Stimulated activated CD8-positive, alpha-beta memory T cell treated with anti-CD3 and anti-CD28 coated beads, Interleukin-4, amount 100 ng/mL, for 1 hour (primary cell): ENCODE results near the gene ZIC5.

Experiments
- DNase-seq, 2 donors: peaks; one replicate each; pipeline ENCODE4 v3.0.0-alpha.2; 2020; ENCODE audit warnings: low read depth in 2 of 2, low spot score in 1 of 2

Gene ZIC5

DNA sequence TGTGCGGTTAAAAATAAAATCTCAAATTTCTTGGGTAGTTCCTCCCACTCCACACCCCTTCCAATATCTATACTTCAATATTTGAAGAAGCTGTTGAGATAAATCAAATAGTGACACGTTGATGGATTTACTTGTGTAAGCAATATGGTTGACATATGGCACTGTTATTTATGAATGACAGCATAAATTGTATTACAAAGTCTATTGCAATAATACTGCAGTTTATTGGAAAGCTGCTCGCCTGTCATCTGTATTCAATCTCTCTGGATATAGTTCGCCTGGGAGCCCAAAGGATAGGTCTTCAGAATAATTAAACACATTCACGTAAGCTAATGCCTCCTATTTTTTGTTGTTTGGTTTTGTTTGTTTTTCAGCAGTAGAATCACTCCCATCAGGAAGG, 5.0 kb upstream of the ZIC5 start:
- DNase-seq = no peak

- DNase-seq = no peak
Measured at GRCh38 chr13:99975626-99976025, 4.1 kb upstream of the ZIC5 start.

DNA sequence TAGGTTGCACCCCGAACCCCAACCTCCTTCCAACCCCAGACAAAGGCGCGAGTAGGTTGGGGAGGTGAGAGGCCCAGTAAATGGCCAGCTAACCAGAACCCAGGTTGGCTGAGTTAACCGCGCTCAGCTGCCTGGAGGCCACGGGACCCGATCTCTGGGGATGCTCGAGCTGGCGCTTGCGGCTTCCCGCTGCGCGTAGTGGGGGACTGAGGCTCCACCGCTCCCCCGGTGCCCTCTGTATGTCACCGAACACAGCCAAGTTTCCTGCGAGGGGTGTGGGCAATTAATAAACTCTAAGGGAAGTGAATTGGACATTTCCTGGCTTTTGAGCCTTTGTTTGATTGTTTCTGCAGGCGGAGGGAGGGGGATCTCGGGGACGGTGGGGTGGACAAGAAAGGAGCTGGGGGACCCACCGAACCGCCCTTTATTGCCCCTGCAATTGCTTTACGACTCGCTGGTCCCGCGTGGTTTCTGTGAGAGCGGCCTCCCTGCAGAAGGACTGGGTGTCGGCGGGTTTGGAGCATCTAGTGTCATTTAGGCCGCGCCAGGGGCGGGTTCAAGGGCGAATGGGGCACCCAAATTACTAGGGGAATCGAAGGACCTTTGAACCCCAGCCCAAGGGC, 3.5 kb upstream of the ZIC5 start:
- no peak for DNase-seq

- no peak for DNase-seq
Measured at GRCh38 chr13:99974296-99974938, 2.9 kb upstream of the ZIC5 start.

DNA sequence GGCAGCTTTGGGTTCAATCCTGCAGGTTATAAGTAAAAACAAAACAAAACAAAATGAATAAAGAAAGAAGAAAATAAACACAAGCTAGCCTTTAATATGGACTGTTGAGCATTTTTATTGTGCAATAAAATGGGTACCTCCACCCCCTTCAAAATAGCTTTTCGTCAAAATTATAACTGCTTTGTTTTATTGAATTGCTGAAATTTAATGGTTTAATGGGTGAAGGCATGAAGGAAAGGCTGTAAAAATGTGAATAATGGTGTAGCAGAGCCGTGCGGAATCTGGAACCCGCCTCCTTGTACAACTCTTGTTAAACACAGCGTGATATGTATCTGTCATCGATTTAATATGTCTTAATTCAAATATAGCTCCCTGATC, 2.2 kb upstream of the ZIC5 start:
- DNase-seq = no peak

DNA sequence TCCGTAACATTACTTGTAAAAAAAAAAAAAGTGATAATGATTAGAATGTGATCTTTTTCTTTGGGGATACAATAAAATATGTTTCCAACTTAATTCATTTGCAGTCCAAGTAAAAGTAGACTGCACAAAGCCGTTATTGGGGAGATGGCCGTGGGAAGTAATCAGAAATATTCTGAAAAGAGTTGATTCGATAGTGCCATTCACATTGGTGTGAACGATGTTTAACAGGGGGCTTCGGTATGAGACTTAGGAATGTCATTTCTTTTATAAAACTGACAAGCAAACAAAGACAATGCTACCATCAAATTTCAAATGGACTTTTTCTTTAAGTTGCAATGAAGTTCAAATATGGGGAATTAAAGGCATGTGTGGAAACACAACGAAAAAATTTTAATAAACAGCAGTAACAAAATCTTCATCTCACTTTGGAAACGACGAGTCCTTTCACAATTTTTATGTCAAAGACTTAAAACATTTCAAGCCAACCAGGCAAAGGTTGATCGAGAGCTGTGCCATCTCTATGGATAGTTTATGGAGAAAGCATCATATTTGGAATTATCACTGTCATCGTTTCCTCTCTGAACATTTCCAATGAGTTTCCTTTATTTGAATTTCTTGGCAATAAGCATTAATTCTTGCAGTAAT, 1.7 kb upstream of the ZIC5 start:
- no peak for DNase-seq

DNA sequence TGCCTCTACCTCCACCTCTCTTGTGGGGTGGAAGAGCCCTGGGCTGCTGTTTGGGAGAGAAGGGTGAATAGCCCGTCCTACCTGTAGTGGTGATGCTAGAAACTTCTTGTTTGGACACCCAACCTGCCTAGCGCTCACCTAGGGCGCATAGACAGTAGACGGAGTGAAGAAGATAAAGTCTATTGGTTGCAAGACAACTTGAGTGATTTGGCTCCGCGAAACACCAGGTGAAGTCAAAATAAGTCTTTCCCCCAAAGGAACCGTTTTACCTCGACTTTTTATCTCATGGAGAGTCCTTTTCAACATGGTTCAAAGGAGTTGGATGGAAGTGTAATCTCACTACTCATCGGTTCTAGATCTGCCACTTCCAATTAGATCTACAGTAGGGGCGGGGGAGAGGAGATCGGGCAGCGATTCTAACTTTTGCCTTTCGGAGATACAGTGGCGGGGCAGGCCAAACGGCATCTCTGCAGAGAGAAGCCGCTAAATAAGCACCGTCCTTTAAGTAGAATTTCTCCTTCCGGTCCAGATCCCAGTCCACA, 694 bp upstream of the ZIC5 start:
- DNase-seq = no peak

DNA sequence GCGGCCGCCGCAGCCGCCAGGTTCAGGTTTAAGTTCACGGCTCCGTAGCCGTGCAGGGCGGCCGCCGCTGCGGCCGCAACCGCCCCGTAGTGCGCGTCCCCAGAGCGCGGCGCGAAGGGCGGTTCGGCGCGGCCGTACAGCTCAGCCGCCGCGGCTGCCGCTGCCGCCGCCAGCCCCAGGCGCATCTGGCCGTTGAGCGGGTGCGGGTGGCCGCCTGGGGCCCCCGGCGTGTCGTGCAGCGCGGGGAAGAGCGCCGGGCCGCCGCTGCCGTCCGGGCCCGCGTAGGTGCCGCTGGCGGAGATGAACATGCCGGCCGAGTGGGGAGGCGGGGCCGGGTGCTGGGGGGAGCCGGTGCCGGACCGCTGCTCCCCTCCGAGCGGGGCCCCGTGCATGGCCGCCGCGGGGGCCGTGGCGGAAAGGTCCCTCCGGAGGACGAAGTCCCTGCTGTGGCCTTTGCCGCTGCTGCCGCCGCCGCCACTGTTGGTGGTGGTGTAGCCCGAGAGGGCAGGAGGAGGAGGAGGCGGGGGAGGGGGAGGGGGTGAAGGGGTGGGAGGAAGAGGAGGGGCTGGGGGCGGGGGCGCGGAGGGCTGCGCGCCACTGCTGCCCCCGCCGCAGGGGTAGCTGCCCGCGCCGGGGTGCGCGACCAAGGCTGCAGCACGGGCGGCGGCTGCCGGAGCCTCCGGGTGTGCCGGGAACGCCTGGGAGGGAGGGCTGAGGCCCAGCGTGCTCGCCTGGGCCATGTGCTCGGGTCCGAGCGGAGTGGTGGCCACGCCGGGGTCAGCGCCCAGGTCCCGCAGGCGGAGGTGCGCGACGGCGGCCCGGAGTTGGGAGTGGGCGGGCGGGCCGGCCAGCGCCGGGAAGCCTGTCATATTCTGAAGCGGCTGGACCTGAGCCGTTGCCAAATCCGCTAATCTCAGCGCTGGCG, 654 bp downstream of the ZIC5 start:
- no peak for DNase-seq

DNA sequence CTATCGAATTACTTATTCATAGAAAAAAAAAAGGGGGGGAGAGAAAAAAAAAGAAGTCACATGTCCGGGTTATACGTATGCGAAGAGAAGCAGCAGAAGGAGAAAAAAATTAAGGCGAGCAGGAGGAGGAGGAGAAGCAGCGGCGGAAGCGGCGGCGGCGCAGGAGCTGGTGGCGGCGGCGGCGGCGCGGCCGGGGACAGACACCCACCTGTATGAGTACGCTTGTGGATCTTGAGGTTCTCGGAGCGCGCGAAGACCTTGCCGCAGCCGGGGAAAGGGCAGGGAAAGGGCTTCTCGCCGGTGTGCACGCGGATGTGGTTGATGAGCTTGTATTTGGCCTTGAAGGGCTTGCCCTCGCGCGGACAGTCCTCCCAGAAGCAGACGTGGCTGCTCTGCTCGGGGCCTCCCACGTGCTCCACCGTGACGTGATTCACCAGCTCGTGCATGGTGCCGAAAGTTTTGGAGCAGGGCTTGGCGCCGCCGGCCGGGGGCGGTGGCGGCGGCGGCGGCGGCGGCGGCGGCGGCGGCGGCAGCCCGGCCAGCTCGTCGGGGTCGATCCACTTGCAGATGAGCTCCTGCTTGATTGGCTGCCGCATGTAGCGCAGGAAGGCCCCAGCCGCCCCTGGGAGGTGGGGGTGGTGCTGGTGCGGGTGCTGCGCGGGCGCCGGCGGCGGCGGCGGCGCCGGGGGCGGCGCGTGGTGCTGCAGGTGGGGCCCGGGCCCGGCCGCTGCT, 1.5 kb downstream of the ZIC5 start:
- DNase-seq = no peak

- no peak for DNase-seq
Measured at GRCh38 chr13:99969453-99969918, 2.1 kb downstream of the ZIC5 start.

DNA sequence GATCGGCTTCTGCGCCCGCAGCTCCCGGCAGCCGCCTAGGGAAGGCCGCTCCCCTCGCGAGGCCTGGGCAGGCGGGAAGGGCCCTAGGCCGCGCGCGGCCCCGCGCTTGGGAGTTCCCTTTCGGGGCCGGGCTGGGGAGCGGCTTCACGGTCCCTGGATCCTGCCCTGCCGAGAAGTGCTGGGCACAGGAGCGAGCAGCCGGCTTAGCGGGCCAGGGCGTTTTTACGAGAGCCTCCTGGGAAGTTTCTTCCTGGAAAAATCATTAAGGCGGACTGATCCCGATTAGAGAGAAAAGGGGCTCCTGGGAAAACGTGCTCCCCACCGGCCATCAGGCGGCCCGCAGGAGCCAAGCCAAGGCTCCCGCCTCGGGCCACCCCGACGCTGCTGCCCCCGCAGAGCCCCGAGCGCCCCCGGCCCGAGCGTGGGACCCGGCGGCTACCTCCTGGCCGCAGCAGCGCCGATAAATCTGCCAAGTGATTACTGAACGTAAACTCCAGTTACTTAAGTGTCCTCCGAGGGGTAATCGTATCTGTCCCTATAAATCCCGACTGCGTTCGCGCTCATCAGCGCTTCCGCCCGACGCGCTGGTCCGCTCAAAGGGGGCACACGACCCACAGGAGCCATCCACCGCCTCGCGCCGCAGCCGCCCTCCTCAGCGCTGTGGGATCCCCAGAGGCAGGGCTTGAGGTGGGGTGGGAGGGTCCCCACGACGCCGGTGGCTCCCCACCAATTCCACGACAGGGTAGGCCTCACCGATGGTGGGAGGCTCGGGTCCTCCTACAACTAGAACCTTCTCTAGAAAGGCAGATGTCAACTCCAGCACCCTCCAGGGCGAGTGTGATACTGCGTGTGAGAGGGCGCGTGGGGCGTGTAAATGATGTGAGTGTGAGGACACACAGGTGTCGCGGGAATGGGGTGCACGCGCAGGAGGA, 2.8 kb downstream of the ZIC5 start:
- DNase-seq = no peak

DNA sequence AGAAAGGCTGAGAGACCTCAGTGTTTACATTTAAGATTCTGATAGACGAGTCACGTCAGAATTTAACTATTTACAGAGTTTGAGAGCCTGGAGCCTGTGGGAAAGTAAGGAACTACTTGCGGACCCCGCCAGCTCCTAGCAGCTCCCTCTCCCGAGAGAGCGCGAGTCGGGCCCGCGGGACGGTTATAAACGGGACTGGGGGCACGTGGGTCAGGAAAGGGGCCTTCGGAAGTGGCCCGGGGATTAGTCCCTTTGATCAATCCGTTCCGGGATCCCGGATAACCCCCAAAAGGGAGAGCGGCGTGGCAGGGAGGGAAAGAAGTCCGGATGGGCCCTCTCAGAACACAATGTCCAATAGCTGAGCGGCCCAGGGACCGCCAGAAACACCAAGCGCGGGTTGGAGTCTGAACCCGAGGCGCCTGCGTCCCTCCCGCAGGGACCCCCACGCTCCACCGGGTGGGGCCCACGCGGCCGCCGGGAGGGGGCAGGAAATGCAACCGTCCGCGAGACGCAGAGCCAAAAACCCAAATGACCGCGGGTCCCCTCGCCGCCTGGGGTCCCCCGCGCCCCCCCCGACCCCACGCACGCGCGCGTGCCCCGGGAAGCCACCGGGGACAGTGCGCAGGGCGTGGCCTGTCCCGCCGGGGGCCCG, 3.6 kb downstream of the ZIC5 start:
- no peak for DNase-seq

- no peak for DNase-seq
Measured at GRCh38 chr13:99967498-99967868, 4.1 kb downstream of the ZIC5 start.

DNA sequence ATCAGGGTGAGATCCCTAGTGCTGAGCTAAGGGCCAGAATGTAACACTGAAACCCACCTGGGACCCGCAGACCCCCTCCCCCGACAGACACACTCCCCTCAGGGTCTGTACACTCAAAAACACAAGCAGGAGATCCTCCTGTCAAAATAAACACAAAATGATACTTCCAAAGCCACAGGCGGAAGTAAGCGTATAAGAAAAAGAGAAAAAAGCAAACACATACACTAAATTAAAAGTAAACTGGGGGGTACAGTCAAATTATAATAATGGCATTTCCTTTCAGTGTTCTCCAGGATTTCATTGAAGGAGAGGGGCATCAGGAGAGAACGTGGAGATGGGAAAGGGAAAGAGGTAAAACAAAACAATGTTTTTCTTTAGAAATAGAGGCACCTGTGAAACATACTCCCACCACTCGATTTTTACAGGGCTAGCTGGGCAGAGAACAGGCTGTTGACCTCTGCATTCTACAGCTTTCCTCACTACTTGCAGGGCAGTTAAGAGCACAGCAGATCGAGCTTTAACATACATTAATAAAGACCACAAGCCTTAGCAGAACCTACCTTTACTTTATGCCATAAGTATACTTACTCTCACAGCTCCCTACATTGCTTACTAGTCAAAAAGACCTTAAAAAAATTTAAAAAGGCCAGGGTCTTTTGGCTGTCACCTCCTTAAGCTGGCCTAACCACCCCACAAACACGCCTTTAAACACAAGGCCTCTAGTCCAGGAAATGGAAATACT, 5.3 kb downstream of the ZIC5 start:
- DNase-seq = no peak

GRCh38 chr13:99965329-99966000, 6.1 kb downstream of the ZIC5 start:
- DNase-seq = no peak

DNA sequence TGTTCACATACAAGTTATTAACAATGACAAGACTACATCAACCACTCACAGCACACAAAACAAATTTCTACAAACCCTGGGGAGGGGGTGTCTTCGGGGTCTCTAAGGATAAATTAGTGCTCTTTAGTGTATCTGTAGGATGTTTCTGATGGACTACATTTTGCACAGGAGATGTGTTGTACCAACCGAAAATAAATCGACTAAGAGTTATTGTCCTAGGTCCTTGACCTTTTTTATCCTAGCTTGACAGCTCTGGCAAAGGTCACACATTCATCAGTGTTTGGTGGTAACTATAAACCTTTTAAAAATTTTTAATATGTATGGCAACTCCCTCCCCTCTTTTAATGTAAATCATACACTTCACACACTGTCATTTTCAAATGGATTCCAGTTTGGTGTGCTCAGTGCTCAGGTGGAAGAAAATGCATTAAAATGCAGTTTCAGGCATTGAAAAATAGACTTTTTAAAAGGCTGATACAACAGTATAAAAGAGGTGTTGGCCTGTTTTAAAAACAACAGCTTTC, 7.7 kb downstream of the ZIC5 start:
- DNase-seq = no peak

DNA sequence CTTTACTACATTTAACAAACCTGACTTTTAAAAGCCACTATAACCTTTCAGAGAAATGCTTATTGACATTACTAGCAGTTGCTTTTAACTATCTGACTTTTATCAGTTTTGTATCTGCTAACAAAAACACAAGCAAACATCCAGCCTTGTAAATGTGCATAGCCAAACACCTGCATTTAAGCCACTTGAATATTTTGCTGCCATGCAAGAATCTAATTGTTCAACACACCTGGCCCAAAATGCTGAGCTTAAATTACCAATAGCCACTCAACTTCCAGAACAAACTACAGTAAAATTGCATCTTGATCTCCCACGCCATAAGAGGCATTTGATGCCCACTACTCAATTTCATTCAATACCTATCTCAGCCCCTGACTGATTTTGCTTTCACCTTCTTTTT, 9.3 kb downstream of the ZIC5 start:
- DNase-seq = no peak

- DNase-seq = no peak
Measured at GRCh38 chr13:99961636-99962035, 9.9 kb downstream of the ZIC5 start.
